Common myeloid progenitor, CD34-positive (primary cell): ENCODE data around the gene TSC22D3.

Source experiments
- CTCF ChIA-PET: fragments of 350-600 bp; sonication (Branson Sonifier 250); formaldehyde crosslinking; loops from one replicate; lab custom pipeline; 2021; ENCODE audit warnings: antibody characterized with exemption; lab: Charles Lee
- POLR2A ChIA-PET: fragments of 350-600 bp; sonication (Branson Sonifier 250); formaldehyde crosslinking; loops from one replicate; lab custom pipeline; 2021; ENCODE audit warnings: antibody characterized with exemption; lab: Charles Lee
- DNase-seq, 3 donors: peaks; one replicate each; pipeline versions ENCODE4 v3.0.0 to v3.0.0-alpha.2; 2013
- H3K27ac ChIP-seq, 2 experiments: 1 replicate in 1 of 2; 2 replicates in 1 of 2; pipeline ENCODE4 v1.7.0; 2013; ENCODE audit warnings: inconsistent platforms in 2 of 2, low read length in 2 of 2, mild to moderate bottlenecking in 2 of 2, low read depth in 1 of 2, moderate library complexity in 1 of 2; ENCODE audit not compliant: severe bottlenecking in 2 of 2, insufficient read depth in 1 of 2, poor library complexity in 1 of 2
- H3K27me3 ChIP-seq, 5 experiments: replicated peaks in 2 of 5; 1 replicate in 3 of 5; 2 replicates in 2 of 5; pipeline versions ENCODE4 v1.6.1 to v1.7.0; 2013; ENCODE audit warnings: low read length in 4 of 5, mild to moderate bottlenecking in 2 of 5, moderate library complexity in 2 of 5, inconsistent platforms in 1 of 5; ENCODE audit not compliant: insufficient read depth in 5 of 5, control insufficient read depth in 4 of 5
- H3K36me3 ChIP-seq, 4 experiments: 1 replicate in 2 of 4; 2 replicates in 2 of 4; pipeline versions ENCODE4 v1.6.1 to v1.7.0; 2013; ENCODE audit warnings: low read length in 3 of 4, control low read depth in 1 of 4, mild to moderate bottlenecking in 1 of 4; ENCODE audit not compliant: control insufficient read depth in 4 of 4, insufficient read depth in 4 of 4
- H3K4me1 ChIP-seq, 4 experiments: 1 replicate in 3 of 4; 2 replicates in 1 of 4; pipeline versions ENCODE4 v1.6.1 to v1.7.1; 2013; ENCODE audit warnings: low read length in 3 of 4, mild to moderate bottlenecking in 3 of 4, control low read depth in 1 of 4, inconsistent platforms in 1 of 4, moderate library complexity in 1 of 4; ENCODE audit not compliant: control insufficient read depth in 4 of 4, insufficient read depth in 4 of 4; ENCODE audit errors: control extremely low read depth in 1 of 4
- H3K4me3 ChIP-seq, 7 experiments: 1 replicate in 4 of 7; 2 replicates in 3 of 7; pipeline versions ENCODE4 v1.5.1 to v1.7.0; 2013; ENCODE audit warnings: mild to moderate bottlenecking in 7 of 7, low read length in 6 of 7, moderate library complexity in 6 of 7, inconsistent platforms in 2 of 7, low read depth in 2 of 7, control low read depth in 1 of 7; ENCODE audit not compliant: insufficient read depth in 4 of 7, control insufficient read depth in 1 of 7; ENCODE audit errors: extremely low read depth in 1 of 7
- H3K9me3 ChIP-seq, 5 experiments: 1 replicate in 4 of 5; 2 replicates in 1 of 5; pipeline versions ENCODE4 v1.6.1 to v1.7.1; 2013; ENCODE audit warnings: low read length in 4 of 5, mild to moderate bottlenecking in 2 of 5, inconsistent platforms in 1 of 5, low read depth in 1 of 5, moderate library complexity in 1 of 5; ENCODE audit not compliant: control insufficient read depth in 4 of 5, insufficient read depth in 2 of 5; ENCODE audit errors: control extremely low read depth in 1 of 5
- WGBS: methylation state at CpG from one replicate; pipeline ENCODE4 v1.1.5; 2013; ENCODE audit not compliant: insufficient coverage; 5-methylcytosine and 5-hydroxymethylcytosine counted together

Gene TSC22D3

GRCh38 chrX:107731831-107732502, 43.6 kb downstream of the TSC22D3 start:
- POLR2A ChIA-PET: no interaction called here
- Histone ChIP-seq H3K4me1 (peaks cover 0 to 11% (median 7%) of the 10 kb centered on the region in 4 experiments), H3K4me3 (no peak overlapping the region), H3K9me3 (no peaks in the 10 kb centered on the region), H3K36me3 (no peaks in the 10 kb centered on the region), H3K27me3 (peaks cover 0 to 7% (median 0%) of the 10 kb centered on the region in 5 experiments), H3K27ac (no peak overlapping the region)
- CTCF ChIA-PET: interaction anchor here (0.8 to 4.2 kb wide), 4 partner anchors 8 to 35 kb away, joined by 3 to 15 read pairs (median 4); no protein-coding TSS in a partner anchor
- DNase-seq: peak in 2 of 3 donors; percentile 55 to 67
- WGBS: 19% methylated on average over 7 of the region's 7 CpGs

GRCh38 chrX:107730991-107731766, 44.4 kb downstream of the TSC22D3 start:
- Histone ChIP-seq H3K9me3 (no peaks in the 10 kb centered on the region), H3K36me3 (no peaks in the 10 kb centered on the region), H3K4me3 (no peak overlapping the region), H3K27me3 (peaks cover 0 to 7% (median 0%) of the 10 kb centered on the region in 5 experiments), H3K4me1 (peaks cover 0 to 11% (median 7%) of the 10 kb centered on the region in 4 experiments), H3K27ac (no peak overlapping the region)
- CTCF ChIA-PET: interaction anchor here (0.8 to 4.2 kb wide), 4 partner anchors 9 to 36 kb away, joined by 3 to 15 read pairs (median 4); no protein-coding TSS in a partner anchor
- no peak for DNase-seq
- WGBS: 81% methylated on average over 7 of the region's 9 CpGs
- POLR2A ChIA-PET: no interaction called here

- WGBS: 17% methylated on average over 1 of the region's 1 CpG
- H3K27me3 ChIP-seq: peaks cover 0 to 10% (median 0%) of the 10 kb centered on the region in 5 experiments
- no peaks in the 10 kb centered on the region for H3K9me3 ChIP-seq
- CTCF ChIA-PET: interaction anchor here (4.2 kb wide), 1 partner anchor 11 kb away, joined by 15 read pairs; no protein-coding TSS in a partner anchor
- peaks cover 0 to 11% (median 7%) of the 10 kb centered on the region in 4 experiments for H3K4me1 ChIP-seq
- no peaks in the 10 kb centered on the region for H3K36me3 ChIP-seq
- no peak overlapping the region for H3K4me3 ChIP-seq
- H3K27ac ChIP-seq: no peak overlapping the region
- POLR2A ChIA-PET: interaction anchor here (0.6 kb wide), 1 partner anchor 367 kb away, joined by 4 read pairs; no protein-coding TSS in a partner anchor
- DNase-seq: no peak
Measured at GRCh38 chrX:107730298-107730655, 45.3 kb downstream of the TSC22D3 start.

- H3K4me1 ChIP-seq: peaks cover 0 to 11% (median 7%) of the 10 kb centered on the region in 4 experiments
- WGBS: 92% methylated on average over 8 of the region's 8 CpGs
- no peaks in the 10 kb centered on the region for H3K9me3 ChIP-seq
- CTCF ChIA-PET: interaction anchor here (0.8 to 4.2 kb wide), 4 partner anchors 10 to 47 kb away, joined by 3 to 15 read pairs (median 5); partner anchors contain the start of gene NCBP2L
- no peak overlapping the region for H3K27ac ChIP-seq
- peaks cover 0 to 10% (median 0%) of the 10 kb centered on the region in 5 experiments for H3K27me3 ChIP-seq
- H3K36me3 ChIP-seq: no peaks in the 10 kb centered on the region
- DNase-seq: no peak
- POLR2A ChIA-PET: interaction anchor here (0.6 kb wide), 2 partner anchors 93 to 367 kb away, joined by 3 to 4 read pairs; no protein-coding TSS in a partner anchor
- no peak overlapping the region for H3K4me3 ChIP-seq
Measured at GRCh38 chrX:107729558-107730297, 45.9 kb downstream of the TSC22D3 start.

GRCh38 chrX:107728371-107729099, 47.1 kb downstream of the TSC22D3 start:
- CTCF ChIA-PET: interaction anchor here (0.8 to 4.2 kb wide), 4 partner anchors 9 to 49 kb away, joined by 3 to 15 read pairs (median 4); partner anchors contain the start of genes NCBP2L and TSC22D3
- H3K4me3 ChIP-seq: no peak overlapping the region
- POLR2A ChIA-PET: no interaction called here
- H3K27ac ChIP-seq: no peak overlapping the region
- no peaks in the 10 kb centered on the region for H3K9me3 ChIP-seq
- peaks cover 0 to 10% (median 0%) of the 10 kb centered on the region in 5 experiments for H3K27me3 ChIP-seq
- 72% methylated on average over 2 of the region's 4 CpGs for WGBS
- H3K4me1 ChIP-seq: peaks cover 0 to 11% (median 7%) of the 10 kb centered on the region in 4 experiments
- no peak for DNase-seq
- H3K36me3 ChIP-seq: no peaks in the 10 kb centered on the region
